Activated naive CD8-positive, alpha-beta T cell treated with anti-CD3 and anti-CD28 coated beads, Interleukin-2, amount 10 ng/mL, durations not matched to agents 7 days and 5 days (primary cell): Measurements from ENCODE around the gene MZF1. TPM values are rescaled to one million over a fixed set of nuclear protein-coding genes. Genes with fewer than 3 reads are reported as not detected.

Experiments used
- ATAC-seq: fragments of 150-1000 bp; cut with Tn5 transposase; one replicate; pipeline ENCODE4 v1.10.0; 2021; ENCODE audit warnings: low read depth, moderate library complexity
- POLR2A ChIA-PET: fragments of 350-600 bp; sonication (Branson Sonifier 250); formaldehyde crosslinking; loops from one replicate; lab custom pipeline; 2021; ENCODE audit warnings: antibody characterized with exemption; lab: Charles Lee
- DNase-seq: peaks from one replicate; pipeline ENCODE4 v3.0.0; 2021
- H3K27ac Mint-ChIP-seq: one replicate; pipeline ENCODE4 v1.8.0; 2022; ENCODE audit warnings: mild to moderate bottlenecking, mixed read lengths
- H3K27me3 Mint-ChIP-seq: one replicate; pipeline ENCODE4 v1.8.0; 2022; ENCODE audit warnings: mild to moderate bottlenecking, moderate library complexity, mixed read lengths
- H3K36me3 Mint-ChIP-seq: one replicate; pipeline ENCODE4 v1.8.0; 2021; ENCODE audit warnings: mild to moderate bottlenecking, mixed read lengths
- H3K4me1 Mint-ChIP-seq: one replicate; pipeline ENCODE4 v1.8.0; 2021; ENCODE audit warnings: mixed read lengths
- H3K4me3 Mint-ChIP-seq: one replicate; pipeline ENCODE4 v1.8.0; 2022; ENCODE audit warnings: mild to moderate bottlenecking, moderate library complexity, mixed read lengths
- H3K9me3 Mint-ChIP-seq: one replicate; pipeline ENCODE4 v1.8.0; 2021; ENCODE audit warnings: mixed read lengths
- microRNA-seq: library from miRNA; unstranded; fragments of <30 nt; microRNA quantifications from one replicate; pipeline ENCODE4 v1.2.0, GENCODE V29; 2022
- total RNA-seq, 2 experiments: library from RNA; stranded (reverse); gene quantifications; one replicate each; pipeline ENCODE4 v1.2.3, GENCODE V29; 2021

MZF1 gene
- total RNA-seq, 2 experiments from 2014 or later, result 31.3 to 31.7 TPM

DNA sequence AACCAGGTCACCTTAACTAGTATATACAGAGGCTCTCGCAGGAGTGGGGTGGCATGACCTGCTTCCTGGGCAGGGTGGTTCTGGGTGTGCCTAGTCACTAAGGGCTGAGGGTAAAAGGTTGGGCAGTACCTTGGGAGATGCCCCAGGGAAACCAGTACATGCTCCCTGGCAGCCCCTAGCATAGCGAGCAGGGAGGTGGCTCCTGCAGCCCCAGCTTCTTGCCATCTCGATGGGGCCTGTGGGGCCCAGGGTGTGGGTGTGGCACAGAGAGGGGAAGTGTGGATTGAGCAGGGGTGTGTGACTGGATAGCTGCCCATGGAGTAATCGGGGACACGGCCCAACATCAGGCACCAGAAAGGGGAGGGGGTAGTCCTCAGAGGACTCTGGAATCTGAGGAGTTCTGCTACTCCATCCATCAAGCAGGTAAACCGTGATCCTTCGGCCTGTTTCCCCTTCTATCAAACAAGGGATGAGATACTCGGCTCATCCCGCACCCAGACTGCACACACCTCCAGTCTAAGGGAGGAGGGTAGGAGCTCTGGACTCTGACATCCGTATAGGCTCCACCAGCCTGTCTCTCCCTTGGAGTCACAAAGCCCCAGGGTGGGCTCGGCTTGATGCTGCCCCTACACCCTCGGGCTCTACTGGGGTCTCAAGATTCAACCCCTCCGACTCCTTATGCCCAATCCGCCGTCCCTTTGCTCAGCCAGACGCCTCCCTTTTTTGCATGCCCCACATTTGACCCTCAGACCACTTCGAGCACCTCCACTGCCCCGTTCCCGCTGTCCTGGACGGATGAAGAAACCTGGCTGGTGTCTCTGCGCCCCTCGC is 54.7 kb downstream of the MZF1 start:
- Mint-ChIP-seq H3K9me3 (no peaks in the 10 kb centered on the region), H3K4me1 (peaks cover 38% of the 10 kb centered on the region), H3K36me3 (peaks cover 20% of the 10 kb centered on the region), H3K4me3 (peak overlapping the region; percentile 99), H3K27ac (peak overlapping the region; percentile 92), H3K27me3 (no peaks in the 10 kb centered on the region)
- no peak for DNase-seq
- POLR2A ChIA-PET, result interaction anchor here (0.7 to 4.3 kb wide), 14 partner anchors 10 to 240 kb away, joined by 3 to 63 read pairs (median 6); partner anchors contain the start of genes CHMP2A, TRIM28, ZNF446 and ZNF497
- no peak for ATAC-seq

- Mint-ChIP-seq H3K4me3 (peak overlapping the region; percentile 25), H3K27me3 (no peaks in the 10 kb centered on the region), H3K4me1 (peaks cover 38% of the 10 kb centered on the region), H3K36me3 (peaks cover 20% of the 10 kb centered on the region), H3K27ac (peak overlapping the region; percentile 16), H3K9me3 (no peaks in the 10 kb centered on the region)
- ATAC-seq (no peak), DNase-seq (no peak)
- POLR2A ChIA-PET, result interaction anchor here (1.5 to 4.3 kb wide), 3 partner anchors 37 to 63 kb away, joined by 10 to 63 read pairs (median 37); partner anchors contain the start of gene CHMP2A
Observed at GRCh38 chr19:58516964-58517833, 55.9 kb downstream of the MZF1 start.

GRCh38 chr19:58516246-58516836 is 56.8 kb downstream of the MZF1 start:
- H3K27me3 Mint-ChIP-seq, result no peaks in the 10 kb centered on the region
- peaks cover 20% of the 10 kb centered on the region for H3K36me3 Mint-ChIP-seq
- peak overlapping the region; percentile 90 for H3K4me3 Mint-ChIP-seq
- no peaks in the 10 kb centered on the region for H3K9me3 Mint-ChIP-seq
- DNase-seq, result no peak
- ATAC-seq, result no peak
- H3K4me1 Mint-ChIP-seq, result peaks cover 38% of the 10 kb centered on the region
- POLR2A ChIA-PET, result no interaction called here
- peak overlapping the region; percentile 78 for H3K27ac Mint-ChIP-seq

GRCh38 chr19:58515259-58515658 is 57.9 kb downstream of the MZF1 start:
- no peaks in the 10 kb centered on the region for H3K27me3 Mint-ChIP-seq
- ATAC-seq (no peak), DNase-seq (no peak)
- peak overlapping the region; percentile 90 for H3K4me3 Mint-ChIP-seq
- POLR2A ChIA-PET, result interaction anchor here (1.2 to 1.8 kb wide), 2 partner anchors 29 to 332 kb away, joined by 4 to 9 read pairs; partner anchors contain the start of genes TRIM28 and ZNF274
- H3K36me3 Mint-ChIP-seq, result peaks cover 20% of the 10 kb centered on the region
- H3K9me3 Mint-ChIP-seq, result no peaks in the 10 kb centered on the region
- peak overlapping the region; percentile 78 for H3K27ac Mint-ChIP-seq
- peaks cover 34% of the 10 kb centered on the region for H3K4me1 Mint-ChIP-seq

GRCh38 chr19:58514564-58515022 is 58.5 kb downstream of the MZF1 start:
- H3K9me3 Mint-ChIP-seq, result no peaks in the 10 kb centered on the region
- POLR2A ChIA-PET, result interaction anchor here (0.8 to 1.8 kb wide), 12 partner anchors 13 to 332 kb away, joined by 3 to 25 read pairs (median 4); partner anchors contain the start of genes CHMP2A, TRIM28, ZNF274 and ZSCAN22
- H3K4me3 Mint-ChIP-seq, result peak overlapping the region; percentile 90
- peak overlapping the region; percentile 93 for H3K27ac Mint-ChIP-seq
- peaks cover 29% of the 10 kb centered on the region for H3K4me1 Mint-ChIP-seq
- H3K36me3 Mint-ChIP-seq, result peaks cover 19% of the 10 kb centered on the region
- no peaks in the 10 kb centered on the region for H3K27me3 Mint-ChIP-seq
- ATAC-seq (no peak), DNase-seq (no peak)

DNA sequence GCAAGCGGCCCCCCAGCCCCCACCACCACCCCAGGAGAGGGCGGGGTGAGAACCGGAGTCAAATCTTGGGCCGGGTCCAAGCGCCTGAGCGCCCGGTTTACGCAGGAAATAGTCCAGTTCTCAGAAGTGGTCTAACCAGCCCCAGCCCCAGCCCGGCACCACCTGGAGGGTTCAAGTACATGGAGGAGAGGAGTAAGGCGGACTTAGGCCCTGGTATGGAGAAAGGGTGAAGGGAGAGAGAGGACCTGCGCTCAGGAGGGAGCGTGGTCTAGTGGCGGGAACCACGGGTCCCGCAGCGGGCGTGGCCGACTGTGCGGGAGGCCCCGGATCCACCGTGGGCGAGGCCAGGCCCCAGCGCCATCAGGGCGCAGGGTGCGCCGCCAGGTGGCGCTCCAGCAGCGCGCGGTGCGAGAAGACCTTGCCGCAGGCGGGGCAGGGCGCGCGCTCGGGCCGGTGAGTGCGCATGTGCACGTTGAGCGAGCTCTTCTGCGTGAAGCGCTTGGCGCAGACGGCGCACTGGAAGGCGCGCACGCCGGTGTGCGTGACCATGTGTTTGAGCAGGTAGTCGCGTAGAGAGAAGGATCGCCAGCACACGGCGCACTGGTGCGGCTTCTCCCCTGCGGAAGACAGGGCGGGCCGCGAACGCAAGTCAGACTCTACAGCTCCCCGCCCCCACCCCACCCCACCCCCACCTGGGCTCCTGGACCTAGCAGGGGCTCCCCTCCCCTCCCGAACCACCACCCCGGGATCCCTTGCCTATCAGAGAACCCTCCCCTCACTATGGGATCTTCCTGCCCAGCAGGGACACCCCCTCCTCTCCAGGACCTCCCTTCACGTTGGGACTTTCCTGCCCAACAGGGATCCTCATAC is 59.2 kb downstream of the MZF1 start:
- Mint-ChIP-seq H3K4me3 (peak overlapping the region; percentile 90), H3K27ac (peak overlapping the region; percentile 93), H3K27me3 (no peaks in the 10 kb centered on the region), H3K4me1 (peaks cover 27% of the 10 kb centered on the region), H3K36me3 (peaks cover 15% of the 10 kb centered on the region), H3K9me3 (no peaks in the 10 kb centered on the region)
- peak; percentile 99 for DNase-seq
- peak; percentile 90 for ATAC-seq
- POLR2A ChIA-PET, result interaction anchor here (0.6 to 1.8 kb wide), 18 partner anchors 9 to 331 kb away, joined by 3 to 25 read pairs (median 4); partner anchors contain the start of genes CHMP2A, TRIM28, UBE2M and ZNF274

- Mint-ChIP-seq H3K4me1 (peaks cover 23% of the 10 kb centered on the region), H3K9me3 (no peaks in the 10 kb centered on the region), H3K27ac (peak overlapping the region; percentile 93), H3K4me3 (peak overlapping the region; percentile 90), H3K36me3 (peaks cover 13% of the 10 kb centered on the region), H3K27me3 (no peaks in the 10 kb centered on the region)
- DNase-seq (no peak), ATAC-seq (no peak)
- POLR2A ChIA-PET, result interaction anchor here (0.6 to 1.8 kb wide), 16 partner anchors 8 to 330 kb away, joined by 3 to 25 read pairs (median 4); partner anchors contain the start of genes CHMP2A, TRIM28, UBE2M and ZNF274
Observed at GRCh38 chr19:58513213-58513693, 59.9 kb downstream of the MZF1 start.

Small RNAs within 50 kb of the gene (microRNA-seq; reads per million reads assigned to microRNA genes)
- gene MIR6807, result not detected

Other genes starting within 250 kb of the MZF1 start
- gene ZSCAN22, start 246.3 kb downstream of the MZF1 start, total RNA-seq, result 1 to 10 TPM; 6.3 TPM
- 10 to 100 TPM; 21.0 to 22.8 TPM for gene A1BG, start 219.8 kb downstream of the MZF1 start, total RNA-seq
- gene ZNF497, start 210.6 kb downstream of the MZF1 start, total RNA-seq, result 1 to 10 TPM; 1.7 to 2.1 TPM
- 1 to 10 TPM; 2.9 to 3.5 TPM for gene ZNF837, start 192.3 kb downstream of the MZF1 start, total RNA-seq
- gene RPS5, start 186.1 kb downstream of the MZF1 start, total RNA-seq, result 1,000 to 10,000 TPM; 1,038 to 1,039 TPM
- under 1 TPM; 0.83 to 0.94 TPM for gene RNF225, start 177.7 kb downstream of the MZF1 start, total RNA-seq
- 10 to 100 TPM in 1 of 2 experiments, 1 to 10 TPM in 1; 8.6 to 10.6 TPM for gene ZNF584, start 164.7 kb downstream of the MZF1 start, total RNA-seq
- gene ZNF132, start 133.2 kb downstream of the MZF1 start, total RNA-seq, result 1 to 10 TPM; 7.3 to 7.4 TPM
- 10 to 100 TPM; 11.6 to 13.9 TPM for gene ZNF324B, start 121.7 kb downstream of the MZF1 start, total RNA-seq
- gene ZNF324, start 106.3 kb downstream of the MZF1 start, total RNA-seq, result 10 to 100 TPM; 18.0 to 18.5 TPM
- gene ZNF446, start 97.0 kb downstream of the MZF1 start, total RNA-seq, result 10 to 100 TPM; 10.9 TPM
- 10 to 100 TPM; 13.7 to 15.4 TPM for gene SLC27A5, start 61.3 kb downstream of the MZF1 start, total RNA-seq
- gene ZBTB45, start 53.5 kb downstream of the MZF1 start, total RNA-seq, result 10 to 100 TPM; 18.9 to 19.5 TPM
- 100 to 1,000 TPM; 409 to 412 TPM for gene TRIM28, start 29.3 kb downstream of the MZF1 start, total RNA-seq
- gene CHMP2A, start 18.2 kb downstream of the MZF1 start, total RNA-seq, result 100 to 1,000 TPM in 1 of 2 experiments, 10 to 100 TPM in 1; 99.0 to 111 TPM
- gene UBE2M, start 14.7 kb downstream of the MZF1 start, total RNA-seq, result 10 to 100 TPM; 79.5 to 81.2 TPM